Panc1 (cell line): ENCODE data around the gene AGAP1.

ENCODE experiments used
- POLR2AphosphoS5 ChIP-seq: IDR thresholded peaks from 2 replicates; pipeline ENCODE4 v1.6.1; 2012; ENCODE audit warnings: mild to moderate bottlenecking, low read depth, low read length, moderate library complexity
- TF ChIP-seq, protein P1 (sequence below): fragments of 450-650 bp; IDR thresholded peaks from 2 replicates; pipeline ENCODE4 v1.5.1; 2017; ENCODE audit warnings: mild to moderate bottlenecking

DNA sequence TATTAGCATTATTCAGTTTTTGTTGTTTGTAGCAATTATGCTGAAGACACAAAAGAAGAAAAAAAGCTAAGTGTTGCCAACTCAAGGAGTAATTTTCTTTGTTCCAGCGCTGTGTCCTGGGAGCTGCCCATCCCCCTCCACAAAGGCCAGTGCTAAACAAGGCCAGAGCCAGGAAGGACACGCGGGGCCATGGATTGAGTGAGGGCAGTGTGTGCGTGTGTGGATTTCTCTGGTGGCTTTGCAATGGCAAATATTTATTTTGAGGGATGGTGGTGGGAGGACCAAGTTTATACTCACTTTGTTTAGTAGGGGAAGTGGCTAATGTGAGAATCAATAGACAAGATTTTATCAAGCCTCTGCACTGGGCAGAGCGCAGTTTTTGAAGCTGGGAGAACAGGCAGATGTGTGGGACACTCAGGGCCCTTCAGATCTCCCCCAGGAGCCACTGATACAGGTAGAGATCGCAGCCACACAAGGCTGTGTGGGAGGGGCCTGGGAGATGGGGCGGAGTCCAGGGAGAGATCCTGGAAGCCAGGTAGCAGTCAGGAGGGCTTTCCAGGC is 11.4 kb downstream of the AGAP1 start:
- no peak for TF ChIP-seq POLR2AphosphoS5
- TF ChIP-seq, protein P1, sequence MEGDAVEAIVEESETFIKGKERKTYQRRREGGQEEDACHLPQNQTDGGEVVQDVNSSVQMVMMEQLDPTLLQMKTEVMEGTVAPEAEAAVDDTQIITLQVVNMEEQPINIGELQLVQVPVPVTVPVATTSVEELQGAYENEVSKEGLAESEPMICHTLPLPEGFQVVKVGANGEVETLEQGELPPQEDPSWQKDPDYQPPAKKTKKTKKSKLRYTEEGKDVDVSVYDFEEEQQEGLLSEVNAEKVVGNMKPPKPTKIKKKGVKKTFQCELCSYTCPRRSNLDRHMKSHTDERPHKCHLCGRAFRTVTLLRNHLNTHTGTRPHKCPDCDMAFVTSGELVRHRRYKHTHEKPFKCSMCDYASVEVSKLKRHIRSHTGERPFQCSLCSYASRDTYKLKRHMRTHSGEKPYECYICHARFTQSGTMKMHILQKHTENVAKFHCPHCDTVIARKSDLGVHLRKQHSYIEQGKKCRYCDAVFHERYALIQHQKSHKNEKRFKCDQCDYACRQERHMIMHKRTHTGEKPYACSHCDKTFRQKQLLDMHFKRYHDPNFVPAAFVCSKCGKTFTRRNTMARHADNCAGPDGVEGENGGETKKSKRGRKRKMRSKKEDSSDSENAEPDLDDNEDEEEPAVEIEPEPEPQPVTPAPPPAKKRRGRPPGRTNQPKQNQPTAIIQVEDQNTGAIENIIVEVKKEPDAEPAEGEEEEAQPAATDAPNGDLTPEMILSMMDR: no peak
